ENCODE results near the gene FTH1. TPM values are rescaled to one million over a fixed set of nuclear protein-coding genes. Genes with fewer than 3 reads are reported as not detected.

The FTH1 gene
- total RNA-seq, 1 donor from 2014 or later = 2,346 TPM

DNA sequence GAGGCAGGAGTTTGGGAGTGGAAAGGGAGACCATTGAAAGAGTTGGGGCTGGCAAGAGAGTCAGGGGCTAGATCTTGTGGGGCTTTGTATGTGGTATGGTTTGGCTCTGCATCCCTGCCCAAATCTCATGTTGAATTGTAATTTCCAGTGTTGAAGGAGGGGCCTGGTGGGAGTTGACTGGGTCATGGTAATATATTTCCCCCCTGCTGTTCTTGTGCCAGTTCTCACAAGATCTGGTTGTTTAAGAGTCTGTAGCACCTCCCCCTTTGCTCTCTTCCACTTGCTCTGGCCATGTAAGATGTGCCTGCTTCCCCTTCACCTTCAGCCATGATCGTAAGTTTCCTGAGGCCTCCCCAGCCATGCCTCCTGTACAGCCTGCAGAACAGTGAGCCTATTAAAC is 39.9 kb downstream of the FTH1 start:
- no peak for DNase-seq
- intact Hi-C loops (cut with micrococcal nuclease) = no loop called here

DNA sequence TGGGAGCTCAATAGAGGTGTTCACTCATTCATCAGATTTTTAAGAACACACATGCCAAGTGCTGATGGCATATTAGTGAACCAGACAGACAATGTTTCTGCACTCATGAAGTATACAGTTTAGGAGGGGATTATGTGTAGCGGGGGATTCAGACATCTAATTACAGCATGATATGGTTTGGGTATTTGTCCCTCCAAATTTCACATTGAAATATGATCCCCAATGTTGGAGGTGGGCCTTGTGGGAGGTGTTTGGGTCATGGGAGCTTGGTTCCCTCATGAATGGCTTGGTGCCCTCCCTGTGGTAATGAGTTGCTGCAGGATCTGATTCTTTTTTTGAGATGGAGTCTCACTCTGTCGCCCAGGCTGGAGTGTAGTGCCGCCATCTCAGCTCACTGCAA is 41.2 kb downstream of the FTH1 start:
- intact Hi-C loops (cut with micrococcal nuclease) = no loop called here
- TF ChIP-seq, protein P1, sequence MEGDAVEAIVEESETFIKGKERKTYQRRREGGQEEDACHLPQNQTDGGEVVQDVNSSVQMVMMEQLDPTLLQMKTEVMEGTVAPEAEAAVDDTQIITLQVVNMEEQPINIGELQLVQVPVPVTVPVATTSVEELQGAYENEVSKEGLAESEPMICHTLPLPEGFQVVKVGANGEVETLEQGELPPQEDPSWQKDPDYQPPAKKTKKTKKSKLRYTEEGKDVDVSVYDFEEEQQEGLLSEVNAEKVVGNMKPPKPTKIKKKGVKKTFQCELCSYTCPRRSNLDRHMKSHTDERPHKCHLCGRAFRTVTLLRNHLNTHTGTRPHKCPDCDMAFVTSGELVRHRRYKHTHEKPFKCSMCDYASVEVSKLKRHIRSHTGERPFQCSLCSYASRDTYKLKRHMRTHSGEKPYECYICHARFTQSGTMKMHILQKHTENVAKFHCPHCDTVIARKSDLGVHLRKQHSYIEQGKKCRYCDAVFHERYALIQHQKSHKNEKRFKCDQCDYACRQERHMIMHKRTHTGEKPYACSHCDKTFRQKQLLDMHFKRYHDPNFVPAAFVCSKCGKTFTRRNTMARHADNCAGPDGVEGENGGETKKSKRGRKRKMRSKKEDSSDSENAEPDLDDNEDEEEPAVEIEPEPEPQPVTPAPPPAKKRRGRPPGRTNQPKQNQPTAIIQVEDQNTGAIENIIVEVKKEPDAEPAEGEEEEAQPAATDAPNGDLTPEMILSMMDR (IDR thresholded peaks at IDR 0.05; ENCODE audit: borderline replicate concordance) = no peak
- Histone ChIP-seq H3K27me3 (ENCODE audit: low read depth) (no peaks in the 10 kb centered on the region), H3K4me1 (peaks cover 31% of the 10 kb centered on the region), H3K36me3 (no peaks in the 10 kb centered on the region), H3K4me3 (no peak overlapping the region), H3K9me3 (replicated peaks) (no peaks in the 10 kb centered on the region), H3K27ac (replicated peaks) (no peak overlapping the region)
- DNase-seq = no peak

More for the DNA sequence above, 39.9 kb downstream of the FTH1 start:
- TF ChIP-seq, protein P1 (IDR thresholded peaks at IDR 0.05; ENCODE audit: borderline replicate concordance) = no peak
- Histone ChIP-seq H3K36me3 (no peaks in the 10 kb centered on the region), H3K4me3 (no peak overlapping the region), H3K9me3 (replicated peaks) (no peaks in the 10 kb centered on the region), H3K27me3 (ENCODE audit: low read depth) (no peaks in the 10 kb centered on the region), H3K27ac (replicated peaks) (no peak overlapping the region), H3K4me1 (peaks cover 20% of the 10 kb centered on the region)

DNA sequence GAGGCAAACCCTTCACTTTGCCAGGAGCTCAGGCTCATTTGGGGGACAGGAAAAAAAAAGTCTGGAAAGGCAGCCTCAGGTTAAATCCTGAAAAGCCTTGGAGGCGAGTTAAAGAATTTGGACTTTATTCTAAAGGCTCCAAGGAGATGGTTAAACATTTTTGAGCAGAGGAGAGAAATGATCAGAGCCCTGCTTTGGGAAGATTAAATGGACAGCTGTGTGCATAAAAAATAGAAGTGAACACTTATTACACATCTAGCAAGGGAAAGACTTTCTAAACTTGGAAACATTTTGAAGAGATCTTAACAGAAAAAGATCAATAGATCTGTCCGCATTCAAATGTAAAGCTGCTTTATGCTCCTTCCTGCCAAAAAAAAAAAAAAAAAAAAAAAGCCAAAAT is 41.7 kb downstream of the FTH1 start:
- no peaks in the 10 kb centered on the region for H3K27me3 ChIP-seq (ENCODE audit: low read depth)
- H3K4me1 ChIP-seq = peaks cover 31% of the 10 kb centered on the region
- H3K9me3 ChIP-seq (replicated peaks) = no peaks in the 10 kb centered on the region
- no peak for DNase-seq
- no peaks in the 10 kb centered on the region for H3K36me3 ChIP-seq
- intact Hi-C loops (cut with micrococcal nuclease) = no loop called here
- TF ChIP-seq, protein P1 (IDR thresholded peaks at IDR 0.05; ENCODE audit: borderline replicate concordance) = no peak
- H3K4me3 ChIP-seq = no peak overlapping the region
- no peak overlapping the region for H3K27ac ChIP-seq (replicated peaks)

DNA sequence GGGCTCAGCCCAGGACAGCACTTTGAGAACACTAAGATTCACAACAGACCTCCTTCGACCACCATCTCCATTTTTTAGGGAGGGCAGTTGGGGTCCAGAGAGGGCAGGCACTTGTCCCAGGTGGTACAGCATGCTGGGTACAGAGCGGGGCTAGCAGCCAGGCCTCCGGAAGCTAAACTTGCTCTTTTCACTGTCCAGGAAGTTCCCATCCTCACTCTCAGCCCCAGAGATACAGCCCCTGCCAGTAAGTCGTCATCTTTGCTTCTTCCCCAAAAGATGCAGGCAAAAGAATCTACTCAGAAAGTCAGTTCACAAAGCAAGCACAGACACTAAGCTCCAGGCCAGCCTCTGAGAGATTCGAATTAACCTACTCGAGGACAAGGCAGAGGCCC is 43.4 kb downstream of the FTH1 start:
- Histone ChIP-seq H3K4me3 (no peak overlapping the region), H3K27ac (replicated peaks) (peak overlapping the region; percentile 94), H3K36me3 (no peaks in the 10 kb centered on the region), H3K4me1 (peaks cover 44% of the 10 kb centered on the region), H3K9me3 (replicated peaks) (no peaks in the 10 kb centered on the region), H3K27me3 (ENCODE audit: low read depth) (peaks cover 10% of the 10 kb centered on the region)
- intact Hi-C loops (cut with micrococcal nuclease) = no loop called here
- TF ChIP-seq, protein P1 (IDR thresholded peaks at IDR 0.05; ENCODE audit: borderline replicate concordance) = no peak
- no peak for DNase-seq

DNA sequence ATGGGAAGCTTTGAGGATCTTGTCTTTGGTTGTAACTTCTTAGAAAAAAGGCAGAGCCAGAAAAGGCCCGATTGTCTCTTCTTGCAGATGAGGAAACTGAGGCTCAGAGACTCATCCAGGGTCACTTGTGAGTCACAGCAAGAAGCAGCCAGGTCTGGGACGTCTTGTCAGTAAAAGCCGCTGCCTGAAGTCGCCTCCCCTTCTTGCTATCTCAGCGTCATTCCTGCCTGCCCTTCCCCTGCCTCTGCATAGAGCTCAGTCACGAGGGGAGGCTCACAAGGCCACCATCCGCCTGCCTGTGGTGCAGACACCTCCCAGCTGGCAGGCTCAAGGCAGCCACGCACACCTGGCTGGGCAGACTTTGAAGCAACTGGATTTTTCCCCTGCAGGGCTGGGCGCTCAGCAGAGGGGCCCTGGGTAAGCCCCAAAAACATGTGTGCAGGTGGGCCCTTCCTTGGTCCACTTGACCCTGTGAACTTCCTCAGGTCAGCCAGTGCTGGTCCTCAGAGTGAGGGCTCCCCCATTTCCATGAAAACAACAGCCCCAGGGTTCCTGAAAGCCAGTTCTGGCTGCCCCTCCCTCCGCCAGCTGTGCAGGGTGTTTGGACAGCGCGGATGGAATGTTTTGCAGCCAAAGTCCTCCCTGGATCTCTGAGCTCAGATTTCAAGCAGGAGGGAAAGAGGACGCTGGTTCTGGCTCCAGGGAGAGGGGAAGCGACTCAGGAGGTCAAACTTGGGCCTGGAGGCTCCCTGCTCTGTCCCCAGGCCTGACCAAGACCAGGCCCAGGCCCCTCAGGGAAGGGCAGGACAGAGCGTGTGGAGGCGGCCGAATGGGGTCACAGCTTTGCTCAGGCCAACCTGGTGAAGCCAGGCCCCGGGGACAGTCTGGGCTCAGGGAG is 44.0 kb downstream of the FTH1 start:
- Histone ChIP-seq H3K4me1 (peaks cover 49% of the 10 kb centered on the region), H3K27me3 (ENCODE audit: low read depth) (peaks cover 10% of the 10 kb centered on the region), H3K27ac (replicated peaks) (peak overlapping the region; percentile 94), H3K4me3 (peak overlapping the region; percentile 19), H3K36me3 (no peaks in the 10 kb centered on the region), H3K9me3 (replicated peaks) (no peaks in the 10 kb centered on the region)
- intact Hi-C loops (cut with micrococcal nuclease) = no loop called here
- DNase-seq = peak; percentile 79
- TF ChIP-seq, protein P1 (IDR thresholded peaks at IDR 0.05; ENCODE audit: borderline replicate concordance) = no peak

Measured in left ventricle myocardium inferior (tissue), 1 donor.